Prostate gland (tissue), 2 donors: ENCODE data around the gene TMEM161B.

Source experiments
- CTCF ChIP-seq, 4 experiments: fragments of 200-600 bp in 2 of 4; fragments of 450-650 bp in 2 of 4; sonication (generic) in 2 of 4; IDR thresholded peaks; 1 replicate in 3 of 4; 2 replicates in 1 of 4; pipeline ENCODE4 v1.5.1; 2016 to 2019; ENCODE audit warnings: antibody characterized with exemption in 4 of 4, mild to moderate bottlenecking in 2 of 4, moderate library complexity in 2 of 4
- POLR2A ChIP-seq: fragments of 450-650 bp; IDR thresholded peaks from one replicate; pipeline ENCODE4 v1.6.1; 2016; ENCODE audit warnings: antibody characterized with exemption, mild to moderate bottlenecking

- TF ChIP-seq CTCF (IDR thresholded peaks at IDR 0.05) (no peak), POLR2A (no peak)
These were observed 24.0 kb downstream of the TMEM161B start for GRCh38 chr5:88244686-88245085.
